GM12878 (cell line): ENCODE data around the gene TVP23B. TPM values are rescaled to one million over a fixed set of nuclear protein-coding genes. Genes with fewer than 3 reads are reported as not detected.
"Not testable (repeated sequence)": the region's sequence is repeated elsewhere in the genome, so short reads cannot be mapped to it uniquely, and the experiment has no call there.

Experiments
- ATAC-seq: fragments of 200-7000 bp; cut with Tn5 transposase; 3 replicates; pipeline ENCODE4 v1.9.1; 2020; ENCODE audit warnings: mild to moderate bottlenecking, moderate library complexity
- BruUV-seq: library from RNA; stranded (reverse); fragments of 400-500 nt; replicated peaks from 2 replicates; lab custom pipeline; 2021; lab: Mats Ljungman, UMichigan
- CTCF ChIA-PET: fragments of 300-600 bp; sonication (Branson Sonifier 250); formaldehyde crosslinking; extraction: SDS; loops from one replicate; lab custom pipeline; 2021; ENCODE audit warnings: inconsistent platforms; lab: Yijun Ruan, JAX
- POLR2A ChIA-PET: fragments of 350-600 bp; formaldehyde crosslinking; extraction: SDS; loops from one replicate; lab custom pipeline; 2021; ENCODE audit warnings: inconsistent platforms; lab: Charles Lee
- RAD21 ChIA-PET: fragments of 300-600 bp; sonication (Branson Sonifier 250); formaldehyde crosslinking; loops from one replicate; lab custom pipeline; 2023; ENCODE audit warnings: antibody characterized with exemption; ENCODE audit not compliant: unreplicated experiment; lab: Charles Lee
- SMC1A ChIA-PET: fragments of 300-600 bp; sonication (Branson Sonifier 250); formaldehyde crosslinking; loops from one replicate; lab custom pipeline; 2023; ENCODE audit not compliant: unreplicated experiment, uncharacterized antibody; lab: Charles Lee
- DNase-seq: peaks from one replicate; pipeline ENCODE4 v3.0.0-alpha.2; 2011; ENCODE audit warnings: low read depth, low spot score
- FAIRE-seq: peaks from 3 replicates; lab custom pipeline; 2011; peaks lifted over from hg19 to GRCh38; lab: Jason Lieb, UNC
- H2AFZ ChIP-seq: 2 replicates; pipeline ENCODE4 v1.6.0; 2011; ENCODE audit warnings: low read depth, low read length, control low read depth; ENCODE audit not compliant: control insufficient read depth
- H3K27ac ChIP-seq: 2 replicates; pipeline ENCODE4 v1.5.1; 2011; ENCODE audit warnings: control low read depth; ENCODE audit not compliant: control insufficient read depth, insufficient read depth
- H3K27me3 ChIP-seq, 2 experiments: replicated peaks in 1 of 2; 2 replicates each; pipeline versions ENCODE4 v1.6.0 to v1.6.1; 2011; ENCODE audit warnings: low read length in 1 of 2; ENCODE audit not compliant: control insufficient read depth in 2 of 2, insufficient read depth in 2 of 2
- H3K36me3 ChIP-seq, 2 experiments: 2 replicates each; pipeline ENCODE4 v1.5.1; 2011; ENCODE audit warnings: low read length in 1 of 2; ENCODE audit not compliant: control insufficient read depth in 2 of 2, insufficient read depth in 2 of 2
- H3K4me1 ChIP-seq: 2 replicates; pipeline ENCODE4 v1.6.1; 2011; ENCODE audit warnings: mild to moderate bottlenecking, low read length, moderate library complexity, mixed read lengths; ENCODE audit not compliant: control insufficient read depth, insufficient read depth
- H3K4me2 ChIP-seq: 2 replicates; pipeline ENCODE4 v1.6.0; 2011; ENCODE audit warnings: control low read depth; ENCODE audit not compliant: control insufficient read depth, insufficient read depth
- H3K4me3 ChIP-seq: fragments of 200-600 bp; sonication (generic); 2 replicates; pipeline ENCODE4 v1.5.1; 2016
- H3K79me2 ChIP-seq: 2 replicates; pipeline ENCODE4 v1.6.0; 2011; ENCODE audit warnings: low read length; ENCODE audit not compliant: control insufficient read depth, insufficient read depth
- H3K9ac ChIP-seq: 2 replicates; pipeline ENCODE4 v1.8.0; 2011; ENCODE audit warnings: low read length, control low read depth, mixed read lengths; ENCODE audit not compliant: control insufficient read depth, insufficient read depth
- H3K9me3 ChIP-seq: replicated peaks from 3 replicates; pipeline ENCODE4 v1.5.1; 2011; ENCODE audit warnings: mild to moderate bottlenecking, low read length; ENCODE audit not compliant: control insufficient read depth, insufficient read depth
- H4K20me1 ChIP-seq: 2 replicates; pipeline ENCODE4 v1.6.0; 2011; ENCODE audit not compliant: control insufficient read depth, insufficient read depth
- RAD51 ChIP-seq: fragments of 450-650 bp; IDR thresholded peaks from 2 replicates; pipeline ENCODE4 v1.6.1; 2016; ENCODE audit warnings: moderate library complexity, mild to moderate bottlenecking, inconsistent platforms
- WGBS: methylation state at CpG from one replicate; pipeline ENCODE4 v1.1.6; 2016; ENCODE audit warnings: low lambda C conversion rate; ENCODE audit not compliant: insufficient replicate concordance, insufficient coverage; ENCODE audit errors: missing lambda C conversion rate; 5-methylcytosine and 5-hydroxymethylcytosine counted together
- in situ Hi-C: fragments of 300-500 bp; cut with MboI; formaldehyde crosslinking; loops from 9 replicates; pipeline ENCODE4 v1.14.3; 2018; ENCODE audit warnings: mixed read lengths
- intact Hi-C: fragments of 100-400 bp; cut with micrococcal nuclease; formaldehyde crosslinking; loops from one replicate; pipeline ENCODE4 v1.14.2; 2022; ENCODE audit not compliant: unreplicated experiment
- polyA plus RNA-seq, 11 experiments: library from polyadenylated mRNA; depleted of rRNA in 4 of 11; unstranded in 6 of 11; stranded (reverse) in 5 of 11; fragments of >200 nt; fragmentation: Nextera tagmentation in 4 of 11; fragmentation: Illumina TruSeq in 1 of 11; extraction: Ambion mirVana in 4 of 11; extraction: Trizol in 1 of 11; gene quantifications; 1 replicate in 1 of 11; 2 replicates in 10 of 11; pipeline versions ENCODE4 v1.2.1 to v1.2.3, GENCODE V29; 2011 to 2016; ENCODE audit warnings: inconsistent platforms in 2 of 11, missing spikeins in 2 of 11, low read depth in 1 of 11
- total RNA-seq, 4 experiments: library from RNA; depleted of rRNA in 3 of 4; stranded (reverse); fragments of >200 nt in 3 of 4; fragmentation: Illumina TruSeq in 1 of 4; extraction: Trizol in 1 of 4; gene quantifications; 2 replicates each; pipeline versions ENCODE4 v1.2.1 to v1.2.3, GENCODE V29; 2013 to 2021

TVP23B gene
- total and polyA plus RNA-seq, 10 of the 15 experiments (the other 5 are each of a cell fraction or from before 2014, with no cell fraction given): 21.5 to 105 (median 39.9) TPM

- H3K4me1 ChIP-seq, BruUV-seq, H3K27me3 ChIP-seq, H3K79me2 ChIP-seq, DNase-seq, in situ Hi-C loops, SMC1A ChIA-PET, H3K36me3 ChIP-seq, FAIRE-seq, H3K4me2 ChIP-seq, intact Hi-C loops, H3K27ac ChIP-seq, H3K4me3 ChIP-seq, POLR2A ChIA-PET, ATAC-seq, H2AFZ ChIP-seq, H4K20me1 ChIP-seq, H3K9me3 ChIP-seq, H3K9ac ChIP-seq, RAD21 ChIA-PET: not testable (repeated sequence)
- CTCF ChIA-PET: interaction anchor here (1.5 kb wide), 1 partner anchor 140 kb away, joined by 5 read pairs; no protein-coding TSS in a partner anchor
- peak; percentile 29; the same call in 1 of the 2 replicates for TF ChIP-seq RAD51
- 44% methylated on average over 2 of the region's 3 CpGs for WGBS
Observed at GRCh38 chr17:18821430-18821829, 40.4 kb downstream of the TVP23B start.

GRCh38 chr17:18827613-18828012, 46.6 kb downstream of the TVP23B start:
- H3K4me3 ChIP-seq, H3K27ac ChIP-seq, H3K9ac ChIP-seq, in situ Hi-C loops, H3K79me2 ChIP-seq, H3K9me3 ChIP-seq, H3K4me1 ChIP-seq, FAIRE-seq, RAD21 ChIA-PET, POLR2A ChIA-PET, intact Hi-C loops, H4K20me1 ChIP-seq, ATAC-seq, SMC1A ChIA-PET, CTCF ChIA-PET, H3K36me3 ChIP-seq, DNase-seq, H3K4me2 ChIP-seq, H3K27me3 ChIP-seq, BruUV-seq, H2AFZ ChIP-seq: not testable (repeated sequence)
- no CpG with 5 or more reads among the region's 1 CpG for WGBS
